Measurements from ENCODE around the gene CHMP6.

The CHMP6 gene

GRCh38 chr17:80956321-80957190 lies 35.1 kb upstream of the CHMP6 start:
- in situ Hi-C loops (cut with MboI; ENCODE audit: low sequenced_read_pairs): no loop called here

- in situ Hi-C loops (cut with MboI; ENCODE audit: low sequenced_read_pairs): no loop called here
Observed at GRCh38 chr17:80957461-80957941, 34.1 kb upstream of the CHMP6 start.

DNA sequence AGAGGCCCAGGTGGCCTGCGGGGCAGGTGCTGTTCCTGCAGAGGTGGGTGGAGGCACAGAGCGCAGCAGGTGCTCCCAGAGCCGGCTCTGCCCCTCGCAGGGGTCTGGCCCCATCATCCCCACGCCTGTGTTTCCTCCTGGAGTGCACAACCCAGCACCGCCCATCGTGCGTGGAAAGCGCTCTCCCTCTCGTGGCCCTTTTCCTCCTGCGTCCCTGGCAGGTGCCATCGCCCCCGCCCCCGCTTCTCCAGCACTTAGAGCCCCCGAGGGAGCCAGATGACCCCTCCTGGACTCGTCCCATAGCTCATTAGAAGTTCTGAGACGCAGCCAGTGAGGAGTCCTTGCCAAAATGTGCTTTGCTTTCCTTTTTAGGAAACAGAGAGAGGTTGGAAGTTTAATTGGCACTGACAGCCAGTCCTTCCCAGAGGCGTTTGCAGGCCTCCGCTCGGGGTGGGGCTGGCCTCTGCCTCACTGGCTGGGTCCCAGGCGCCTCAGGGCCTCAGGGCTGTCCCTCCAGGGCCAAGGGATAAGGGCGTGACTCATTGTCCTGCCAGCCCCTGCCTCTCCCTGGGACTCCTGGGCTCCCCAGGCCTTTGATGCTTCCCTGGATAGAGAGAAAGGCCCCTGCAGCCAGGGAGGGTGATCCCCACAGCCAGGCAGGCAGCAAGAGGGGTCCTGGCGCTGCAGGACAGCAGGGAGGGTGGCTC lies 32.2 kb upstream of the CHMP6 start:
- in situ Hi-C loops (cut with MboI; ENCODE audit: low sequenced_read_pairs): no loop called here

DNA sequence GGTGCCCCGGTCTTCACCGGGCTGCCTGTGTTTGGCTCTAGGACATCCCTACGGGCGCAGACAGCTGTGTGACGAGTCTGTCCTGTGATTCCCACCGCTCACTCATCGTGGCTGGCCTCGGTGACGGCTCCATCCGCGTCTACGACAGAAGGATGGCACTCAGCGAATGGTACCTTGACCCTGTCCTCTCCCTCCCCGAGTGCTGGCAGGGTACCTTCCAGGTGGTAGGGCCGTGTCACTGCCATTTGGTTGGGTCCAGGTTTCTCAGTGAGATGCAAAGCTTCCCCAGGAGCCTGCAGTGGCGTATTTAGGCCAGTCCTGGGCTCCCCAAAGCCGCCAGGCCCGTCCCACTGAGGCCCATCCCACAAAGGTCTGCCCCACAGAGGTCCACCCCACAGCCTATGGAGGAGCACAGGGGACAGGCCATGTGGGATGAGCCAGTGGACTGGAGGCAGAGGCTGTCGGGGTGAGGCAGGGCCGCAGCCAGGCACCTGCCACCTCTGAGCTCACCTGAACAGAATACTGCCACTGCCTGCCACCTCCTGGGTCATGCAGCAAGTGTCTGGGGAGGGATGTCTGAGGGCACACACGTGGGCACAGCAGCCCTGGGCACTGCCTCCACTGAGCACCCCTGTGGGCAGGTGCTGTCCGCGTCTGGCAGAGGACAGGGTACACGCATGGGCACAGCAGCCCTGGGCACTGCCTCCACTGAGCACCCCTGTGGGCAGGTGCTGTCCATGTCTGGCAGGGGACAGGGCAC lies 31.4 kb upstream of the CHMP6 start:
- in situ Hi-C loops (cut with MboI; ENCODE audit: low sequenced_read_pairs): no loop called here

GRCh38 chr17:80960797-80961452 lies 30.7 kb upstream of the CHMP6 start:
- in situ Hi-C loops (cut with MboI; ENCODE audit: low sequenced_read_pairs): no loop called here

- in situ Hi-C loops (cut with MboI; ENCODE audit: low sequenced_read_pairs): no loop called here
Observed at GRCh38 chr17:80961541-80962330, 29.9 kb upstream of the CHMP6 start.

- in situ Hi-C loops (cut with MboI; ENCODE audit: low sequenced_read_pairs): no loop called here
Observed at GRCh38 chr17:80962356-80963329, 29.0 kb upstream of the CHMP6 start.

DNA sequence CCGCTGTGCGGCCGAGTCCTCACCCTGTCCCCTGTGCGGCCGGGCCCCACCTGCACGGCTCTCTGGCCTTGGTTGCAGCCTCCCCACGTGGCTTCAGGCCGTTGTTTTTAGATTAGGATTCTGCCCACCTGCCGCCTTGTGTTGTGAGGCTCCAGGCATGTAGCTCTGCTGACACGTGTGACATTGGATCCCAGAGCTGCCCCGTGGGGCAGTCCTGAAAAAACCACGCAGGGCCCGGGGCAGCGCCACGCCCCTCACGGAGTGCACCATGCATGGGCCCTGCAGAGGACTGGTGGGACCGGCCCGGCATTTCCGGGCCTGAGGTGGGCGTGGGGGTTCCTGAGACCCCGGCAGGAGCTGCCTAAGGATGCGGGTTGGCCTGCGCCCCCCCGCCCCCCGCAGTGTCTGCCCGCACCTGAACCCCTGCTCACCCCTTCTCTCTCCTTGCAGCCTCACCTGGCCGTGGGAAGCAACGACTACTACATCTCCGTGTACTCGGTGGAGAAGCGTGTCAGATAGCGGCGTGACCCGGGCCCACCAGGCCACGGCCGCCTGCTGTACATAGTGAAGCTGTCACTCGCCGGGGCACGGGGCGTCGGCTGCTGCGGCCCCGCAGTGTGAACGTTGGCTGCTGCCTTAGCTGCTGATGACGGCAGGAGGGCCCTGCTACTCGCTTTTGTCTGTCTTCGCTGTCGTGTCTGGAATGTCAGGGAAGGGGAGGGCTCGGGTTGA lies 27.7 kb upstream of the CHMP6 start:
- in situ Hi-C loops (cut with MboI; ENCODE audit: low sequenced_read_pairs): no loop called here

DNA sequence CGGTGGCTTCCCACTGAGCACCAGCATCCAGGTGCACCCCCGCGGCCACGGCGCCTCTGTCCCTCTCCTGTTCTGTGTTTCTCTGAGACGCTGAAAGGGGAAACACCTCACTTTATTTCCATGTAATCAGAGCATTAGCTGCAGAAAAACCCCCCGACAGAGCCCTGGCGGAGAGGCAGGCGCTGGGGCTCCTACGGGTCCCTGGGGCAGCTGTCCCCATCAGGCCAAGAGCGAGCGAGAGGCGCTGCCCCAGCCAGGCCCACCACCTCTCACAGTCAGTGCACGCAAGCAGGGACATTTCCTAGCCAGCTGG lies 27.1 kb upstream of the CHMP6 start:
- in situ Hi-C loops (cut with MboI; ENCODE audit: low sequenced_read_pairs): no loop called here

DNA sequence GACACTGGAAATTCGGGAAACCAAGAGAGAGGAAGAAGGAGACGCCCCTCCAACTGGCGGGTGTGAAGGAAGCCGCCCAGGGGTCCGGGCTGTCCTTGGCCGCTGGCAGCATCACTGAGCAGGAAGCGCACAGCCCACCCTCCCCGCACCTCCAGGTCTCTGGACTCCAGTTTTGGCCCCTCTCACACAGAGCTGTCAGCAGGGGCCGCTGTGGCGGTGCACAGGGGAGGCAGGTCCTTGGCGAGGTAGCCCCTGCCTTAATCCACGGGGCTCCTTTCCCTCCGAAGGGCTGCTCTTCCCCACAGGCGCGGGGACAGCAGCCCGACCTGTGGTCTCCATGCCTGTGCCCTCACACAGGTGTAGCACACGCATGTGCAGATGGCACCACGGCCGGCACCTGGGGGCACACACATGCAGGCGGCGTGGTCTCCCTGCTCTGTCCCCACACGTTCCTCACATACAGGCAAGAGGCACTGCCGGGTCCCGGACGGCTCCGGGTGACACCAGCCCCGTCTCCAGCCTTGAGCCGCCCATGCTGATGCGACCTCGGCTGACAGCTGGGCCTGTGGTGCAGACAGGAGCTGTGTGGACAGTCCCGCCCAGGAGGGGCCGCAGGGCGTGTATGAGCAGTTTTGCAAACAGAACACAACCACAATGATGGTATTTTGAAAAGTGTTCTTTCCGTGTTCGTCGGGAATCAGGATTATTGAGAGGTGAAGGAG lies 26.6 kb upstream of the CHMP6 start:
- in situ Hi-C loops (cut with MboI; ENCODE audit: low sequenced_read_pairs): no loop called here

DNA sequence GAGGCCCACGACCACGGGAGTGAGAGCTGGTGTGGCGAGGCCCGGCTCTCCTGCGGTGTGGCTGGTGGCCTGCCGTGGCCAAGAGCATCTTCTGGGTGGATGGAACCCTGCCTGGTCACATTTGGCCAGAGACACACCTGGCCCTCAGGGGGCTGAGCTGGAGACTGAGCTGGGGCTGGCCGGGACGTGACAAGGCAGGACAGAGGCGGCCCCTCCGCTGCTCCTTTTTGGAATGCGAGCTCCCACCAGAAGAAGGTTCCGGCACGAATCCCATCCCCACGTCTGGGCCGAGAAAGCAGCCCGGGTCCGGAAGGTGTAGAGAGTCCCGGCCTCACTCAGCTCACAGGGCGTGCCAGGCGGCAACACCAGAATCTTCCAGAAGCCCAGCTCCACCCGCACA lies 26.0 kb upstream of the CHMP6 start:
- in situ Hi-C loops (cut with MboI; ENCODE audit: low sequenced_read_pairs): no loop called here

GRCh38 chr17:80967404-80967872 lies 24.2 kb upstream of the CHMP6 start:
- in situ Hi-C loops (cut with MboI; ENCODE audit: low sequenced_read_pairs): no loop called here

DNA sequence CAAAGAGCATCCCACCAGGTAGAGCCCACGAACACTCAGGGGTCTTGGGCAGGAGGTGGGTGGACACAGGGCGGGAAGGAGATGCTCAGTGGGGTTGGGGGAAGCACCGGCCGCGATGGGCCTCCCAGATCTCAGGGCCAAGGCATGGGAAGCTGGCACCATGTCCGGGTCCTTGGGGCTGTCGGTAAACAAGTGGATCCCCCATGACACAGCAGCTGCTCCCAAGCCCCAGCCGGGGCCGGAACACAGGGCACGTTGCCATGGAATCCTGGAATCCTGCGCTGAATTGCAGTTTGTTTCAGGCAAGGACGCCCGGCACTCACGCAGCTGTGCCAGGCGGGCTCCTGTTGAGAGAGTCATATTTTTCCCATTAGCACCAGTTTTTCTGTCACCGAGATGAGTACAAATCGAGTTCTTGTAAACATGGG lies 23.0 kb upstream of the CHMP6 start:
- in situ Hi-C loops (cut with MboI; ENCODE audit: low sequenced_read_pairs): no loop called here

DNA sequence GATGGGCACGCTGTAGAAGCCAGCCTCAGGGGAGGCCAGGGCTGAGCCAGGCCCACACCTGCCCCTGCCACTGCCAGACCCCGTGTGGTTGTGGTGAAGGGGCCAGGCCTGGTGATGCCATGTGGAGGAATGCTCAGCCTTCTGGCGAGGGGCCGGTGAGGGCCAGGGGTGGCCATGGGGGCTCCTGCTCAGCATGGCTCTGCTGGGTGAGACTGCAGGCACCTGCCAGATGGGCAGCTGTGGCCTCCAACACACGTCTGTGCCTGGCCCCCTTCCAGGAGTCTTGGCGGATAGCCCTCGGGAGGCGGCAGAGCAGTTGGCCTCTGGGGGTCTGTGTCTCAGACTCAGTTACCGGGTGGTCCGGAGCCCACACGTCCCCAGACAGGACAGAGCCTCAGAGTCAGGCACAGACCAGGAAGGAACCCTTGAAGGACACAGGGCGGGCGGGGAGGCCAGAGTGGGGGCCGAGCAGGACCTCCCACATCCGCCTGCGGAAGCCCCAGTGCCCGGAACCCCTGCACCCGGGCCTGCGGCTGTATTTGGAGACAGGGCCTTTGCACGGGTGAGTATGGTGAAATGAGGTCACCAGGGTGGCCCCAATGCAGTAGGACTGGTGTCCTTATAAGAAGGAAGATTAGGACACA lies 22.5 kb upstream of the CHMP6 start:
- in situ Hi-C loops (cut with MboI; ENCODE audit: low sequenced_read_pairs): no loop called here

DNA sequence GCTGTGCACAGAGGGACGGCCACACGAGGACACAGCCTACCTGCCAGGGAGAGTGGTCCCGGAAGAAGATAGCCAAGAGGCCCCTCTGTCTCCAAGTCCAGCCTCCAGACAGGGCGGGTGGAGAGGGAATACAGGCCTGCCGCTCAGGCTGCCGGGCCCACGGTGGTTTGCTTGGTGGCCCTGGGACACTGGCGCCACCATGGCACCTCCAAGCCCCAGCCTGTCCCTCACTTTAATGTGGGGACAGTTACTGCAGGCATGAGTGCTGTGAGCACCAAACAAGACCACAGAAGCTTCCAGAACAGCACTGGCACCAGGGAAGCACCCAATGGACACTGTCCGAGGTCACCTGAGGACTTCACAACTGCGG lies 22.0 kb upstream of the CHMP6 start:
- in situ Hi-C loops (cut with MboI; ENCODE audit: low sequenced_read_pairs): no loop called here

GRCh38 chr17:80970044-80970761 lies 21.4 kb upstream of the CHMP6 start:
- in situ Hi-C loops (cut with MboI; ENCODE audit: low sequenced_read_pairs): no loop called here
